Prostate gland (tissue), 2 donors: ENCODE data around the gene NCAM1.

ENCODE experiments used
- CTCF ChIP-seq, 4 experiments: fragments of 200-600 bp in 2 of 4; fragments of 450-650 bp in 2 of 4; sonication (generic) in 2 of 4; IDR thresholded peaks; 1 replicate in 3 of 4; 2 replicates in 1 of 4; pipeline ENCODE4 v1.5.1; 2016 to 2019; ENCODE audit warnings: antibody characterized with exemption in 4 of 4, mild to moderate bottlenecking in 2 of 4, moderate library complexity in 2 of 4
- POLR2A ChIP-seq: fragments of 450-650 bp; IDR thresholded peaks from one replicate; pipeline ENCODE4 v1.6.1; 2016; ENCODE audit warnings: antibody characterized with exemption, mild to moderate bottlenecking

DNA sequence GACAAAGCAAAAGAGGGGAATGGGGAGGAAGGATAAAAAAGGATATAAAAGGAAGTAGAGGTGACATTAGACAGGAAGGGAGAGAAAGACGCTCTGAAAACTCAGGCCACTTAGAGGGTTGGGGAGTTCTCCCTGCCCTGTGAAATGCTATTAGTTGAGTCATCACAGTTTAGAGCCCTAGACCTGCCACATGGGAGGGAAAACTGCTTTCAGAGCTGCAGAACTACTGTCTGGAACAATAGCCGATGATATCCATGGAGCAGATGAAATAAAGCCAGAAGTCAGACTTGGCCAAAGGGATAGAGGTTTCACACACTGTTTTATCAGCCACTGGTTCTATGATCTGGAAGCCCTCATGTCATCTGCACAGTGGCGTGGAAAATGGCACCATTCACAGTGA, 157.9 kb downstream of the NCAM1 start:
- no peak for TF ChIP-seq CTCF (IDR thresholded peaks at IDR 0.05)
- no peak for TF ChIP-seq POLR2A
